Adrenal gland (tissue), 12 donors: Measurements from ENCODE around the gene TGFBR3. TPM values are rescaled to one million over a fixed set of nuclear protein-coding genes. Genes with fewer than 3 reads are reported as not detected.
A peak's percentile ranks its signal among the peaks of the same experiment; 100 is the strongest.

ENCODE experiments used
- DNase-seq, 7 donors: peaks; one replicate each; pipeline ENCODE4 v3.0.0-alpha.2; 2019 to 2020
- H3K27ac ChIP-seq, 5 donors: fragments of 200-600 bp; sonication (generic) in 4 of 5; 1 replicate in 3 of 5; 2 replicates in 2 of 5; pipeline versions ENCODE4 v1.5.1 to v1.8.0; 2016 to 2020; ENCODE audit warnings: mild to moderate bottlenecking in 1 of 5
- H3K27me3 ChIP-seq: fragments of 200-600 bp; 2 replicates; pipeline ENCODE4 v1.8.0; 2021
- H3K36me3 ChIP-seq, 2 donors: fragments of 200-600 bp; replicated peaks in 1 of 2; 1 replicate in 1 of 2; 2 replicates in 1 of 2; pipeline versions ENCODE4 v1.5.1 to v1.8.0; 2018 to 2022
- H3K4me1 ChIP-seq, 2 donors: fragments of 200-600 bp; replicated peaks in 1 of 2; 1 replicate in 1 of 2; 2 replicates in 1 of 2; pipeline versions ENCODE4 v1.5.1 to v1.8.0; 2018 to 2021
- H3K4me3 ChIP-seq, 4 donors: fragments of 200-600 bp; sonication (generic) in 3 of 4; one replicate each; pipeline ENCODE4 v1.5.1; 2016 to 2018
- H3K9me3 ChIP-seq, 3 donors: fragments of 200-600 bp; sonication (generic) in 1 of 3; replicated peaks in 1 of 3; 1 replicate in 2 of 3; 2 replicates in 1 of 3; pipeline versions ENCODE4 v1.5.1 to v1.8.0; 2016 to 2021
- CTCF ChIP-seq, 6 experiments: fragments of 450-650 bp in 4 of 6; fragments of 200-600 bp in 2 of 6; sonication (generic) in 1 of 6; IDR thresholded peaks; 1 replicate in 5 of 6; 2 replicates in 1 of 6; pipeline versions ENCODE4 v1.5.1 to v1.8.0; 2016 to 2021; ENCODE audit warnings: antibody characterized with exemption in 6 of 6, mild to moderate bottlenecking in 2 of 6, moderate library complexity in 1 of 6
- POLR2A ChIP-seq, 2 donors: fragments of 450-650 bp; IDR thresholded peaks; one replicate each; pipeline ENCODE4 v1.6.1; 2017; ENCODE audit warnings: antibody characterized with exemption in 2 of 2, mild to moderate bottlenecking in 2 of 2, moderate library complexity in 1 of 2
- WGBS, 4 donors: extraction: QIAGEN DNeasy Blood & Tissue Kit in 2 of 4; methylation state at CpG; one replicate each; pipeline versions ENCODE4 v1.1.5 to v1.1.7; 2013 to 2017; 5-methylcytosine and 5-hydroxymethylcytosine counted together
- intact Hi-C, 2 donors: fragments of 100-400 bp; cut with DNase I; formaldehyde crosslinking; loops; one replicate each; pipeline versions ENCODE4 v1.14.1 to v1.15.0; 2022 to 2023
- polyA plus RNA-seq, 3 donors: library from polyadenylated mRNA; stranded (reverse); fragments of 200-250 nt in 2 of 3; fragments of 350-450 nt in 1 of 3; fragmentation: Illumina TruSeq in 1 of 3; extraction: RNeasy Lipid Tissue Mini Kit (QIAGEN cat#74804) in 1 of 3; gene quantifications; one replicate each; pipeline ENCODE4 v1.2.3, GENCODE V29; 2013 to 2014
- total RNA-seq, 9 donors: library from RNA; depleted of rRNA in 4 of 9; stranded (reverse); fragments of >200 nt in 4 of 9; fragments of 120-200 nt in 1 of 9; fragmentation: NEBNext Ultra II Directional in 1 of 9; extraction: Animal tissue kit (Norgen Biotek cat#: 25700) in 1 of 9; gene quantifications; one replicate each; pipeline versions ENCODE4 v1.1.0 to v1.2.4, GENCODE V29; 2013 to 2023
- donor health status: healthy with polysubstance abuse.
- donor health status: Bipolar disorder and iron deficiency.
- donor health status: DM: yes; HTN: yes; CAD: no.
- donor health status: DM: no; HTN: no; CAD: no.
- donor health status: DM: no; HTN: no; CAD: no.
- donor health status: DM: yes; HTN: yes; CAD: no.

The TGFBR3 gene
- total and polyA plus RNA-seq, 12 donors = 13.9 to 340 (median 148) TPM

- intact Hi-C loops = no loop called here
- H3K27ac ChIP-seq = peak overlapping the region in 3 of 5 donors; percentile 37 to 63 (median 59)
Observed at GRCh38 chr1:91803123-91803522, 82.8 kb downstream of the TGFBR3 start.

GRCh38 chr1:91801496-91802115, 84.3 kb downstream of the TGFBR3 start:
- 59 to 69% (median 67%) methylated on average over 3 of the region's 3 CpGs for WGBS, 4 donors
- TF ChIP-seq CTCF (IDR thresholded peaks at IDR 0.05) (no peak), POLR2A (IDR thresholded peaks at IDR 0.05) (no peak)
- peak overlapping the region in 2 of 5 donors; percentile 50 to 70 for H3K27ac ChIP-seq
- peaks cover 0 to 7% of the 10 kb centered on the region in 2 donors for H3K36me3 ChIP-seq
- H3K27me3 ChIP-seq = no peaks in the 10 kb centered on the region
- DNase-seq = no peak
- H3K4me1 ChIP-seq = peaks cover 21 to 79% of the 10 kb centered on the region in 2 donors
- no peak overlapping the region for H3K4me3 ChIP-seq
- no peaks in the 10 kb centered on the region for H3K9me3 ChIP-seq
- intact Hi-C loops = no loop called here

More at GRCh38 chr1:91803123-91803522, 82.8 kb downstream of the TGFBR3 start:
- WGBS, 4 donors = 74 to 92% (median 75%) methylated on average over 8 of the region's 8 CpGs
- H3K27me3 ChIP-seq = no peaks in the 10 kb centered on the region
- no peaks in the 10 kb centered on the region for H3K36me3 ChIP-seq
- H3K4me1 ChIP-seq = peaks cover 28 to 90% of the 10 kb centered on the region in 2 donors
- TF ChIP-seq CTCF (IDR thresholded peaks at IDR 0.05) (no peak), POLR2A (IDR thresholded peaks at IDR 0.05) (no peak)
- H3K4me3 ChIP-seq = no peak overlapping the region
- H3K9me3 ChIP-seq = no peaks in the 10 kb centered on the region
- no peak for DNase-seq

GRCh38 chr1:91799863-91800262, 86.1 kb downstream of the TGFBR3 start:
- no peak for TF ChIP-seq POLR2A (IDR thresholded peaks at IDR 0.05)
- no peak for TF ChIP-seq CTCF (IDR thresholded peaks at IDR 0.05)

GRCh38 chr1:91799159-91799558, 86.8 kb downstream of the TGFBR3 start:
- TF ChIP-seq POLR2A (IDR thresholded peaks at IDR 0.05) (no peak), CTCF (IDR thresholded peaks at IDR 0.05) (no peak)
- Histone ChIP-seq H3K36me3 (peaks cover 0 to 11% of the 10 kb centered on the region in 2 donors), H3K4me1 (peaks cover 27 to 72% of the 10 kb centered on the region in 2 donors), H3K9me3 (no peaks in the 10 kb centered on the region), H3K27me3 (no peaks in the 10 kb centered on the region), H3K4me3 (no peak overlapping the region), H3K27ac (peak overlapping the region in 4 of 5 donors; percentile 42 to 77 (median 60))
- 70 to 88% (median 72%) methylated on average over 5 of the region's 5 CpGs for WGBS, 4 donors
- intact Hi-C loops = no loop called here
- DNase-seq = peak in 6 of 7 donors; percentile 64 to 86 (median 75)

More at GRCh38 chr1:91799863-91800262, 86.1 kb downstream of the TGFBR3 start:
- H3K36me3 ChIP-seq = peaks cover 0 to 11% of the 10 kb centered on the region in 2 donors
- DNase-seq = peak in 3 of 7 donors; percentile 36 to 51 (median 42)
- intact Hi-C loops = no loop called here
- 58 to 71% (median 68%) methylated on average over 3 of the region's 3 CpGs for WGBS, 4 donors
- H3K9me3 ChIP-seq = no peaks in the 10 kb centered on the region
- no peaks in the 10 kb centered on the region for H3K27me3 ChIP-seq
- no peak overlapping the region for H3K4me3 ChIP-seq
- peaks cover 27 to 79% of the 10 kb centered on the region in 2 donors for H3K4me1 ChIP-seq
- peak overlapping the region in 4 of 5 donors; percentile 42 to 77 (median 60) for H3K27ac ChIP-seq
